ENCODE measurements around the gene MOGAT2. TPM values are rescaled to one million over a fixed set of nuclear protein-coding genes. Genes with fewer than 3 reads are reported as not detected.

Gene MOGAT2
- polyA plus RNA-seq, 1 of the 3 experiments (the other 2 are of a cell fraction): 0.03 TPM

- Histone ChIP-seq H3K9ac (no peak overlapping the region), H4K20me1 (ENCODE audit: insufficient read depth) (no peaks in the 10 kb centered on the region), H3K4me2 (no peak overlapping the region), H3K79me2 (ENCODE audit: insufficient read depth) (no peaks in the 10 kb centered on the region), H3K9me2 (no peaks in the 10 kb centered on the region), H3K4me3 (ENCODE audit: low read depth in 2 of 2, low read length in 1 of 2) (no peak overlapping the region), H2AFZ (ENCODE audit: low read depth) (no peak overlapping the region), H3F3A (replicated peaks; ENCODE audit: insufficient read depth) (no peaks in the 10 kb centered on the region), H3K27ac (ENCODE audit: low read depth in 2 of 2, low read length in 1 of 2) (no peak overlapping the region), H3K36me3 (replicated peaks in 1 of 2; ENCODE audit: control insufficient read depth in 1 of 2, insufficient read depth in 2 of 2, low read length in 1 of 2) (no peaks in the 10 kb centered on the region), H3K4me1 (ENCODE audit: control insufficient read depth in 1 of 2, insufficient read depth in 2 of 2, low read depth in 1 of 2, low read length in 1 of 2) (no peaks in the 10 kb centered on the region), H3K27me3 (ENCODE audit: insufficient read depth) (no peaks in the 10 kb centered on the region; the same call in 1 of the 2 replicates), H3K9me3 (no peaks in the 10 kb centered on the region)
- DNase-seq: no peak
- POLR2A ChIA-PET: no interaction called here
- TF ChIP-seq SIN3A (IDR thresholded peaks at IDR 0.05; ENCODE audit: borderline replicate concordance, low read depth, low read length) (no peak), NRF1 (IDR thresholded peaks at IDR 0.05; ENCODE audit: low read depth, low read length) (no peak), RXRA (IDR thresholded peaks at IDR 0.05; ENCODE audit: borderline replicate concordance, low read depth) (no peak), GABPA (IDR thresholded peaks at IDR 0.05; ENCODE audit: low read depth) (no peak), TAF1 (IDR thresholded peaks at IDR 0.05; ENCODE audit: borderline replicate concordance, low read depth, low read length) (no peak), MAX (IDR thresholded peaks at IDR 0.05; ENCODE audit: low read depth) (no peak), USF1 (IDR thresholded peaks at IDR 0.05; ENCODE audit: borderline replicate concordance, low read depth) (no peak)
- 47% methylated on average over 2 of the region's 2 CpGs for WGBS (ENCODE audit: low lambda C conversion rate)
- CTCF ChIA-PET: no interaction called here
Measured at GRCh38 chr11:75757651-75758050, 40.0 kb downstream of the MOGAT2 start.

- H3K9ac ChIP-seq: no peak overlapping the region
- no peak for DNase-seq
- H3K4me1 ChIP-seq (ENCODE audit: control insufficient read depth in 1 of 2, insufficient read depth in 2 of 2, low read depth in 1 of 2, low read length in 1 of 2): no peaks in the 10 kb centered on the region
- no peaks in the 10 kb centered on the region for H4K20me1 ChIP-seq (ENCODE audit: insufficient read depth)
- H3K36me3 ChIP-seq (replicated peaks in 1 of 2; ENCODE audit: control insufficient read depth in 1 of 2, insufficient read depth in 2 of 2, low read length in 1 of 2): no peaks in the 10 kb centered on the region
- H3K27ac ChIP-seq (ENCODE audit: low read depth in 2 of 2, low read length in 1 of 2): no peak overlapping the region
- CTCF ChIA-PET: interaction anchor here (2.1 kb wide), 1 partner anchor 37 kb away, joined by 8 read pairs; no protein-coding TSS in a partner anchor
- 78% methylated on average over 4 of the region's 4 CpGs for WGBS (ENCODE audit: low lambda C conversion rate)
- no peaks in the 10 kb centered on the region for H3K9me3 ChIP-seq
- H3K4me3 ChIP-seq (ENCODE audit: low read depth in 2 of 2, low read length in 1 of 2): no peak overlapping the region
- no peak overlapping the region for H3K4me2 ChIP-seq
- POLR2A ChIA-PET: no interaction called here
- no peak overlapping the region for H2AFZ ChIP-seq (ENCODE audit: low read depth)
- no peaks in the 10 kb centered on the region; the same call in 1 of the 2 replicates for H3K27me3 ChIP-seq (ENCODE audit: insufficient read depth)
- TF ChIP-seq RXRA (IDR thresholded peaks at IDR 0.05; ENCODE audit: borderline replicate concordance, low read depth) (no peak), FOXM1 (IDR thresholded peaks at IDR 0.05; ENCODE audit: low read depth) (no peak), EZH2phosphoT487 (IDR thresholded peaks at IDR 0.05; ENCODE audit: borderline replicate concordance, low read depth) (no peak), USF2 (IDR thresholded peaks at IDR 0.05; ENCODE audit: borderline replicate concordance, low read depth, low read length) (no peak), PBX3 (IDR thresholded peaks at IDR 0.05) (no peak), NFIC (IDR thresholded peaks at IDR 0.05; ENCODE audit: borderline replicate concordance) (no peak), RFX5 (IDR thresholded peaks at IDR 0.05; ENCODE audit: low read length) (no peak), EP300 (IDR thresholded peaks at IDR 0.05; ENCODE audit: borderline replicate concordance in 1 of 2, low read depth in 1 of 2, low read length in 1 of 2) (no peak), POLR2AphosphoS5 (IDR thresholded peaks at IDR 0.05; ENCODE audit: low read depth, low read length) (no peak), ELF1 (IDR thresholded peaks at IDR 0.05) (no peak), GATA2 (CRISPR knock-in tag; IDR thresholded peaks at IDR 0.05) (no peak), GABPA (IDR thresholded peaks at IDR 0.05; ENCODE audit: low read depth) (no peak), FOSL2 (IDR thresholded peaks at IDR 0.05; ENCODE audit: borderline replicate concordance, low read depth) (no peak), USF1 (IDR thresholded peaks at IDR 0.05; ENCODE audit: borderline replicate concordance, low read depth) (no peak), TEAD4 (IDR thresholded peaks at IDR 0.05; ENCODE audit: borderline replicate concordance, insufficient read depth) (no peak), CHD2 (IDR thresholded peaks at IDR 0.05; ENCODE audit: low read length, partially characterized antibody) (no peak)
- TF ChIP-seq, protein P1, sequence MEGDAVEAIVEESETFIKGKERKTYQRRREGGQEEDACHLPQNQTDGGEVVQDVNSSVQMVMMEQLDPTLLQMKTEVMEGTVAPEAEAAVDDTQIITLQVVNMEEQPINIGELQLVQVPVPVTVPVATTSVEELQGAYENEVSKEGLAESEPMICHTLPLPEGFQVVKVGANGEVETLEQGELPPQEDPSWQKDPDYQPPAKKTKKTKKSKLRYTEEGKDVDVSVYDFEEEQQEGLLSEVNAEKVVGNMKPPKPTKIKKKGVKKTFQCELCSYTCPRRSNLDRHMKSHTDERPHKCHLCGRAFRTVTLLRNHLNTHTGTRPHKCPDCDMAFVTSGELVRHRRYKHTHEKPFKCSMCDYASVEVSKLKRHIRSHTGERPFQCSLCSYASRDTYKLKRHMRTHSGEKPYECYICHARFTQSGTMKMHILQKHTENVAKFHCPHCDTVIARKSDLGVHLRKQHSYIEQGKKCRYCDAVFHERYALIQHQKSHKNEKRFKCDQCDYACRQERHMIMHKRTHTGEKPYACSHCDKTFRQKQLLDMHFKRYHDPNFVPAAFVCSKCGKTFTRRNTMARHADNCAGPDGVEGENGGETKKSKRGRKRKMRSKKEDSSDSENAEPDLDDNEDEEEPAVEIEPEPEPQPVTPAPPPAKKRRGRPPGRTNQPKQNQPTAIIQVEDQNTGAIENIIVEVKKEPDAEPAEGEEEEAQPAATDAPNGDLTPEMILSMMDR (IDR thresholded peaks at IDR 0.05): no peak
- TF ChIP-seq, protein P2, sequence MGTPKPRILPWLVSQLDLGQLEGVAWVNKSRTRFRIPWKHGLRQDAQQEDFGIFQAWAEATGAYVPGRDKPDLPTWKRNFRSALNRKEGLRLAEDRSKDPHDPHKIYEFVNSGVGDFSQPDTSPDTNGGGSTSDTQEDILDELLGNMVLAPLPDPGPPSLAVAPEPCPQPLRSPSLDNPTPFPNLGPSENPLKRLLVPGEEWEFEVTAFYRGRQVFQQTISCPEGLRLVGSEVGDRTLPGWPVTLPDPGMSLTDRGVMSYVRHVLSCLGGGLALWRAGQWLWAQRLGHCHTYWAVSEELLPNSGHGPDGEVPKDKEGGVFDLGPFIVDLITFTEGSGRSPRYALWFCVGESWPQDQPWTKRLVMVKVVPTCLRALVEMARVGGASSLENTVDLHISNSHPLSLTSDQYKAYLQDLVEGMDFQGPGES (IDR thresholded peaks at IDR 0.05; ENCODE audit: low read depth, low read length): no peak
- no peaks in the 10 kb centered on the region for H3F3A ChIP-seq (replicated peaks; ENCODE audit: insufficient read depth)
- H3K9me2 ChIP-seq: no peaks in the 10 kb centered on the region
- no peaks in the 10 kb centered on the region for H3K79me2 ChIP-seq (ENCODE audit: insufficient read depth)
Measured at GRCh38 chr11:75759832-75760231, 42.2 kb downstream of the MOGAT2 start.

Data from SK-N-SH (cell line).